Omental fat pad (tissue), 4 donors: Measurements from ENCODE around the gene IL9. TPM values are rescaled to one million over a fixed set of nuclear protein-coding genes. Genes with fewer than 3 reads are reported as not detected.

Experiments
- ATAC-seq: fragments of 150-250 bp; one replicate; pipeline ENCODE4 v1.9.1; 2016; ENCODE audit warnings: mild to moderate bottlenecking, moderate library complexity; ENCODE audit not compliant: low FRiP score
- DNase-seq: peaks from one replicate; pipeline ENCODE4 v3.0.0-alpha.2; 2019; ENCODE audit warnings: low spot score
- total RNA-seq, 4 donors: library from RNA; depleted of rRNA; stranded (reverse); fragments of >200 nt; gene quantifications; one replicate each; pipeline ENCODE4 v1.1.0, GENCODE V29; 2016
- TF ChIP-seq, protein P1 (sequence below), 3 donors: fragments of 450-650 bp; IDR thresholded peaks; one replicate each; pipeline ENCODE4 v1.5.1; 2016 to 2017; ENCODE audit warnings: antibody characterized with exemption in 3 of 3, mild to moderate bottlenecking in 3 of 3, moderate library complexity in 2 of 3

The IL9 gene
- total RNA-seq, 4 donors from 2014 or later: not detected

DNA sequence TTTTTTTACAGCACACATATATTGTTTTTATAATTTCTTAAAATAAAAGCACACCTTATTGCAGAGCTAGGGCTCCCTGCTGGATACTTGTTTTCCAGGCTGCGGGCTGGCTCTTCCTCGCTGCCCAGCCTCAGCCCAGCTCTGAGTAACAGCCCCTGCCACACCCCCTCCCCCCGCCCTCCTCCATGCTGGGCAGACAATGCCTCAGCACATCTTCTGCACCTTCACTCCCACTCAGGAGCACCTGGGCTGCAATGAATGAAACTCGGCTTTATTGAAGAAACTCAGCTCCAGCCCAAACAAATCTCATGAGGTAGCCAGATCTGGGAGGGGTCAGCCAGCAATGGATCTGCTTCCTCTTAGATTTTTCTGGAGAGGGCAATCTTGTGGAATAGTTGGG lies 9.5 kb downstream of the IL9 start:
- DNase-seq (no peak), ATAC-seq (no peak)
- TF ChIP-seq, protein P1, sequence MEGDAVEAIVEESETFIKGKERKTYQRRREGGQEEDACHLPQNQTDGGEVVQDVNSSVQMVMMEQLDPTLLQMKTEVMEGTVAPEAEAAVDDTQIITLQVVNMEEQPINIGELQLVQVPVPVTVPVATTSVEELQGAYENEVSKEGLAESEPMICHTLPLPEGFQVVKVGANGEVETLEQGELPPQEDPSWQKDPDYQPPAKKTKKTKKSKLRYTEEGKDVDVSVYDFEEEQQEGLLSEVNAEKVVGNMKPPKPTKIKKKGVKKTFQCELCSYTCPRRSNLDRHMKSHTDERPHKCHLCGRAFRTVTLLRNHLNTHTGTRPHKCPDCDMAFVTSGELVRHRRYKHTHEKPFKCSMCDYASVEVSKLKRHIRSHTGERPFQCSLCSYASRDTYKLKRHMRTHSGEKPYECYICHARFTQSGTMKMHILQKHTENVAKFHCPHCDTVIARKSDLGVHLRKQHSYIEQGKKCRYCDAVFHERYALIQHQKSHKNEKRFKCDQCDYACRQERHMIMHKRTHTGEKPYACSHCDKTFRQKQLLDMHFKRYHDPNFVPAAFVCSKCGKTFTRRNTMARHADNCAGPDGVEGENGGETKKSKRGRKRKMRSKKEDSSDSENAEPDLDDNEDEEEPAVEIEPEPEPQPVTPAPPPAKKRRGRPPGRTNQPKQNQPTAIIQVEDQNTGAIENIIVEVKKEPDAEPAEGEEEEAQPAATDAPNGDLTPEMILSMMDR (IDR thresholded peaks at IDR 0.05): no peak

DNA sequence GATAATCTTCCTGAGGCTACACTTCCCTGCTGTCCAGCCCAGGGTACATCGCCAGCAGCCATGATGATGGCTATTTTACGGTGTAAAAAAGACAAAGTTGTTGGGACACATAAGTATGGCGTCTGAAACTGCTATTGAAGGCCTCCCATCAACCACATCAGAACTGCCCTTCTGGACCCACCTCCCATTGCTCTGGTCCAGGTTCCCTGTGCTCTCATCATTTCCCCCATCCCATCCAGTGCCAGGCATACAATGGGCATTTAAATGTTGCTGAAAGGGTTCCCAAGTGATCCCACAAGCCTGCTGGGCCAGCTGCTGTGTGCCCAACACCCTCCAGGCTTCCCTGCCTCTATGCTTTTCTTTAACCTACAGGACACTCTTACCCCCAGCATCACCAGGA lies 10.6 kb downstream of the IL9 start:
- no peak for ATAC-seq
- DNase-seq: no peak
- TF ChIP-seq, protein P1 (IDR thresholded peaks at IDR 0.05): no peak

DNA sequence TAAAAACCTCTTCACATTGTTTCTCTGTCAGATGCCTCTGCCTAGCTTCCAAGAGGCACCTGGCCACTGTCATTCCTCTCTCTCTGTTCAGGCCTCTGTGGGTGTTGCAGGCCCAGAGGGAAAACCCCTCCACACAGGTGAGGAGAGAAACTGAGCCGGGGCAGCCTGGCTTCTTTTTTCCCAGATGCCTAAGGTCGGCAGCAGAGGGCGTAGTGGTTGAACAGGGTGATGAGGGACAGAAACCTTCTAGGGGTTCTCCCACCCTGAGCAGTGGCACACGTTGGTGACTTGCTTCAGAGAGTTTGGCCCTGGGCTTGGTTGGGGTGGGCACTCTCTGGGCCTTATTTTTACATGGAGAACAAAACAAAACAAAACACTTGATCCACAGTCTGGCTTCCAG lies 12.2 kb downstream of the IL9 start:
- TF ChIP-seq, protein P1 (IDR thresholded peaks at IDR 0.05): no peak
- no peak for ATAC-seq
- DNase-seq: no peak

DNA sequence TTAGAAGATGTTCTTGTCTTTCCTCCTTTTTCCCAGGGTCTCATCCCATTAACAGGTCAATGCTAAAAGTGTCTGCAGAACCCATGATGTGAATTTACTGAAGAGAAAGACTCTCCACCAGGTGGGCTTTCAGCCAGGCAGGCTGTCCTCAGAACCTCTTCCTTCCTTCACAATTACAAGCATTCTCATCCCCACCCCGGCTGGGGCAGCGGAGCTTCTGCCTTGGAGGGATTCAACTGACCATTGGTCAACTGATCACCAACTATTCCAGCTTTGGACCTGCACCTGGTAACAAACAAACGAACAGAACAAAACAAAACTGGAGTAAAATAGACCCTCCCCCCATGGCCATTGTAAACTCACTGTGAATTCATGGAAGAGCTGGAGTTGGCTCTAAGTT lies 12.6 kb downstream of the IL9 start:
- TF ChIP-seq, protein P1 (IDR thresholded peaks at IDR 0.05): no peak
- no peak for DNase-seq
- no peak for ATAC-seq

DNA sequence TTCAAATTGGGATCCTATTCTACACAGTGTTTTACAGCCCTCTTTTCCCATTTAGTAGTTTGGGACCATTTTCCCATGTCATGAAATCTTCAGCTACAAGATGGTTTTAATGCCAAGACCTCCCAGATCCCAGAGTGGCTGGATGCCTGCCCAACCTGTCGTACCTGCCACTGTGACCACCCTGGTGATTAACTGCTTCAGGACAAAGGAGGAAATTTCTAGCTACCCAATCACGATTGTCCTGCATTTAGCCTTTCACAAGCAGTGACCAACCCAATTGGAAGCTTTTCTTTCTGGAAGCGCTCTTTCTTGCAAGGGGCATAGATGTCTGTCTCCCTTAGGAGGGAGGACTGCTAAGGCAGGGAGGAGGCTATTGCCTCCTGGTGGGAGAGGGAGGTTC lies 13.8 kb downstream of the IL9 start:
- no peak for ATAC-seq

DNA sequence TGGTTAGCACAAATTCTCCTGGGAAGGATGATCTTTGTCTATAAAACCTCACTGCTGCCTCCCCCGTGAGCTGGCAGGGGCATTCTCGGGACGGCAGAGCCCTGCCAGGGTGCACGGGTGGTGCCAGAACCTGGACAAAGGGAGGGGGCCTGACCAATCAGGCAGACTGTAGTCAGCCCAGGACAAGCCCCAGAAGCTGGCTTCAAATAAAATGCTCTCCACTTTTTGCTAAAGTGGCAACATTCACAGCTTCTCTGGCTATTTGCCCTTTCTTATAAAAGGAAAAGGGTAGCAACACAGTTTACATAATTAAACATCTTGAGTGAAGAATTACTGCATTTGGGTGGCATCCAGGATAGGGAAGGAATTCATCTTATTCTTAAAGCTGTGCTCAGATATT lies 14.4 kb downstream of the IL9 start:
- TF ChIP-seq, protein P1 (IDR thresholded peaks at IDR 0.05): no peak

More for the DNA sequence above, 13.8 kb downstream of the IL9 start:
- DNase-seq: no peak
- TF ChIP-seq, protein P1 (IDR thresholded peaks at IDR 0.05): no peak

DNA sequence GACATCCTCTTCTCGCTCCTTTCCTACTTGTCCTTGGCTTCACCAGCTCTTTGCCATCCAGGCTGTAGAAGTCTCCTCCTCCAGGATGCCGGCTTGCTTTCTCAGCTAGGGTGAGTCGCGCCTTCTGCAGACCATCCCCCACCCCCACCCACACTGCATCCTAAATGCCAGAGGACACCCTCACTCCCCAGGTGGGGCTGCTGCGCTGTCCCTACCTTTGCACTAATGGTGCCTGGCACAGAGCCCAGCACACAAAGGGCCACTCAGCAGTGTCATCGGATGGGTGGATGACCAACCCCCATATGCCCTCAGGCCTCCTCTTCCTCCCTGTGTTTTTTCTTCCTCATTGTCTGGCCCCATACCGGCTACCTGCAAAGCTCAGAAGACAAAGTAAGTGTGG lies 14.8 kb downstream of the IL9 start:
- no peak for ATAC-seq
- no peak for DNase-seq
- TF ChIP-seq, protein P1 (IDR thresholded peaks at IDR 0.05): no peak

More for the DNA sequence above, 14.4 kb downstream of the IL9 start:
- ATAC-seq (no peak), DNase-seq (no peak)
